Peyer's patch (tissue), 4 donors: ENCODE data around the gene SYNPO. TPM values are rescaled to one million over a fixed set of nuclear protein-coding genes. Genes with fewer than 3 reads are reported as not detected.

ENCODE experiments used
- DNase-seq, 3 donors: peaks; one replicate each; pipeline ENCODE4 v3.0.0-alpha.2; 2017 to 2019
- H3K27ac ChIP-seq, 4 donors: fragments of 200-600 bp; sonication (generic); one replicate each; pipeline ENCODE4 v1.5.1; 2016 to 2019
- H3K27me3 ChIP-seq, 2 donors: fragments of 200-600 bp; sonication (generic); one replicate each; pipeline ENCODE4 v1.5.1; 2019
- H3K36me3 ChIP-seq, 3 donors: fragments of 200-600 bp; sonication (generic); one replicate each; pipeline ENCODE4 v1.5.1; 2016 to 2019
- H3K4me1 ChIP-seq, 4 donors: fragments of 200-600 bp; sonication (generic); one replicate each; pipeline ENCODE4 v1.5.1; 2016 to 2019
- H3K4me3 ChIP-seq, 4 donors: fragments of 200-600 bp; sonication (generic); 1 replicate in 3 of 4; 2 replicates in 1 of 4; pipeline ENCODE4 v1.5.1; 2016 to 2019; ENCODE audit warnings: mild to moderate bottlenecking in 1 of 4
- H3K9me3 ChIP-seq, 4 donors: fragments of 200-600 bp; sonication (generic); one replicate each; pipeline ENCODE4 v1.5.1; 2016 to 2019; ENCODE audit warnings: mild to moderate bottlenecking in 1 of 4
- POLR2A ChIP-seq, 2 donors: fragments of 450-650 bp; IDR thresholded peaks; one replicate each; pipeline ENCODE4 v1.5.1; 2017; ENCODE audit warnings: antibody characterized with exemption in 2 of 2, mild to moderate bottlenecking in 2 of 2, moderate library complexity in 2 of 2
- total RNA-seq, 4 donors: library from RNA; depleted of rRNA; stranded (reverse); fragments of >200 nt; gene quantifications; one replicate each; pipeline ENCODE4 v1.1.0, GENCODE V29; 2016
- TF ChIP-seq, protein P1 (sequence below), 6 experiments: fragments of 450-650 bp in 4 of 6; fragments of 200-600 bp in 2 of 6; sonication (generic) in 1 of 6; IDR thresholded peaks; one replicate each; pipeline ENCODE4 v1.5.1; 2017 to 2019; ENCODE audit warnings: antibody characterized with exemption in 6 of 6, mild to moderate bottlenecking in 3 of 6, moderate library complexity in 1 of 6

Gene SYNPO
- total RNA-seq, 4 donors from 2014 or later, result 28.1 to 93.3 (median 75.8) TPM

DNA sequence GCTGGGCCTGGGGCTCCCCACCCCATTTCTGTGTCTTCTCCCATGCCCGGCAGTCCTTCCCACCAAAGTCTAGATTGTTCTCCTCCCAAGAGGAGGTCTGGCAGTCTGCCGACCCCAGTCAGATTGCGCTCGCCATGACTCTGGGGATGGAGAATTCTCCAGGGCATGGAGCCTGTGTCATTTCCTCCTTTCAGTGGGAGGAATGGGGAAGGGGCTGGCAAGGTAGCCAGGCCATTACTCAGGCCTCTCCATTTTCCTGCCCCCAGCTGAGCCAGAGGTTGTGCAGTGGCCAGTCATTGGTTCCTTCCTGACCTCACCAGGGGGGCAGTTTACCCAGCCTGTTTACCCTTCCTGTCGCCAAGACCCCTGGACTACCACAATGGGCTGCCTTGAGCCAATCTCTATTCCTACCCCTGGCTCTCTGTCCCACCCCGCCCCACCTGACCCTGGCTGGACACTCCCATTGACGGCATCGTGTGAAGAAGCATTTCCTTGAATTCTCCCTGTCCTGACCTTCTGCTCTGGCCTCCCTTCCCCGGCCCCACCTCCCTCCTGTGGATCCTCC is 628 bp downstream of the SYNPO start:
- Histone ChIP-seq H3K4me1 (peaks cover 0 to 58% (median 0%) of the 10 kb centered on the region in 4 donors), H3K9me3 (no peaks in the 10 kb centered on the region), H3K4me3 (peak overlapping the region in 1 of 4 donors; percentile 27), H3K36me3 (no peaks in the 10 kb centered on the region), H3K27ac (peak overlapping the region; percentile 68 to 83 (median 79)), H3K27me3 (no peaks in the 10 kb centered on the region)
- no peak for TF ChIP-seq POLR2A (IDR thresholded peaks at IDR 0.05)
- TF ChIP-seq, protein P1, sequence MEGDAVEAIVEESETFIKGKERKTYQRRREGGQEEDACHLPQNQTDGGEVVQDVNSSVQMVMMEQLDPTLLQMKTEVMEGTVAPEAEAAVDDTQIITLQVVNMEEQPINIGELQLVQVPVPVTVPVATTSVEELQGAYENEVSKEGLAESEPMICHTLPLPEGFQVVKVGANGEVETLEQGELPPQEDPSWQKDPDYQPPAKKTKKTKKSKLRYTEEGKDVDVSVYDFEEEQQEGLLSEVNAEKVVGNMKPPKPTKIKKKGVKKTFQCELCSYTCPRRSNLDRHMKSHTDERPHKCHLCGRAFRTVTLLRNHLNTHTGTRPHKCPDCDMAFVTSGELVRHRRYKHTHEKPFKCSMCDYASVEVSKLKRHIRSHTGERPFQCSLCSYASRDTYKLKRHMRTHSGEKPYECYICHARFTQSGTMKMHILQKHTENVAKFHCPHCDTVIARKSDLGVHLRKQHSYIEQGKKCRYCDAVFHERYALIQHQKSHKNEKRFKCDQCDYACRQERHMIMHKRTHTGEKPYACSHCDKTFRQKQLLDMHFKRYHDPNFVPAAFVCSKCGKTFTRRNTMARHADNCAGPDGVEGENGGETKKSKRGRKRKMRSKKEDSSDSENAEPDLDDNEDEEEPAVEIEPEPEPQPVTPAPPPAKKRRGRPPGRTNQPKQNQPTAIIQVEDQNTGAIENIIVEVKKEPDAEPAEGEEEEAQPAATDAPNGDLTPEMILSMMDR (IDR thresholded peaks at IDR 0.05), result no peak
- DNase-seq, result no peak

DNA sequence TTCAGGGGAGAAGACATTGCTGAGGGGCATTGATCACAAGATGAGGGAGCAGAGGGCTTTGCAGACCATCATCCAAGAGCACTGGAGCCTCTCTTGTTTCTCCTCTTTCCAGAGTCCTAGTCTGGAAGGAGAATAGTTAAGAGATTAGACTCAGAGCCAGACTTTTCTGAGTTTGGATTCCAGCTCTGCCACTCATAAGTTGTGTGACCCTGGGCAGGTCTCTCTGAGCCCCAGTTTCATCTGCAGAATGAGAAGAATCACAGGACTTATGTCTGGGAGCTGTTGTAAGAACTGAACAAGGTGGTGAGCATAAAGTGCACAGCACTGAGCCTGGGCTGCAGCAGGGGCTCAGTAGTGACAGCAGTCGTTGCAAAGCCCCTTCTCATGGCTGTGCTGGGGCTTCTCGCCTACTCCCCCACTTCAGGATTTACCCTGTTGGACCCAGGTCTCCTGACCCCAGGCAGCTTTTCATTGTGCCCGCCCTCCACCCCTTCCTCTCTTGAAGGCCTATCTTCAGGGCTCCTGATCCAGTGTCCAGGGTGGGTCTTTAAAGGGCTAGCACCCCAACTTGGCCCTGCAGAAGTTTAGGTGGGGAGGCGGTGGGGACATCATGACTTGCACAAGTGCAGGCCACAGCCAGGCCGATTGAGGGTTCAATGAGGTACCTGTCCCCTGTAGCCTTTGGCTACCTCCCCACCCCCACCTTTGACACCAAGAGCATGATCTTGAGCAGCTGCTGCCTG is 1.5 kb downstream of the SYNPO start:
- no peak for DNase-seq
- TF ChIP-seq POLR2A (IDR thresholded peaks at IDR 0.05), result no peak
- TF ChIP-seq, protein P1 (IDR thresholded peaks at IDR 0.05), result no peak
- Histone ChIP-seq H3K36me3 (no peaks in the 10 kb centered on the region), H3K27ac (peak overlapping the region; percentile 68 to 83 (median 79)), H3K9me3 (no peaks in the 10 kb centered on the region), H3K27me3 (no peaks in the 10 kb centered on the region), H3K4me1 (peaks cover 0 to 58% (median 0%) of the 10 kb centered on the region in 4 donors), H3K4me3 (no peak overlapping the region)

DNA sequence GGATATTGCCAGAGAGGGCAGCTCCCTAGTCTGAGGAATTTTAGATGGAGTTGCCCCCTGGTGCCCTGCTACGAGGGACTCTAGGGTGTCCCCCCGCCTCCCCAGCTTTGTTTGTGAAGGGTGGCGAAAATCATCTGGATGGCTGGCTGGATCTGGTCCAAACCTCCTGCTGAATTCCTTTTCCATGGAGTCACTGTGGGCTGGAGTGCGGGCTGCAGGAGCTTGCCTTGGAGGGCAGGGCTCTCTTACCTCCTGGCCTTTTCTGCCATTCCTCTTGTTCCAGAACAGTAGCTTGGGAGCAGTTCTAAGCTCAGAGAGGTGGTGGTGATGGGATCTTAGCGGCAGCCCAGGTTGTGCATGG is 2.1 kb downstream of the SYNPO start:
- H3K4me3 ChIP-seq, result no peak overlapping the region
- H3K36me3 ChIP-seq, result no peaks in the 10 kb centered on the region
- H3K27ac ChIP-seq, result peak overlapping the region; percentile 68 to 83 (median 79)
- no peaks in the 10 kb centered on the region for H3K9me3 ChIP-seq
- TF ChIP-seq, protein P1 (IDR thresholded peaks at IDR 0.05), result no peak
- no peak for TF ChIP-seq POLR2A (IDR thresholded peaks at IDR 0.05)
- DNase-seq, result peak in 1 of 3 donors; percentile 69
- H3K4me1 ChIP-seq, result peaks cover 0 to 58% (median 0%) of the 10 kb centered on the region in 4 donors
- no peaks in the 10 kb centered on the region for H3K27me3 ChIP-seq

DNA sequence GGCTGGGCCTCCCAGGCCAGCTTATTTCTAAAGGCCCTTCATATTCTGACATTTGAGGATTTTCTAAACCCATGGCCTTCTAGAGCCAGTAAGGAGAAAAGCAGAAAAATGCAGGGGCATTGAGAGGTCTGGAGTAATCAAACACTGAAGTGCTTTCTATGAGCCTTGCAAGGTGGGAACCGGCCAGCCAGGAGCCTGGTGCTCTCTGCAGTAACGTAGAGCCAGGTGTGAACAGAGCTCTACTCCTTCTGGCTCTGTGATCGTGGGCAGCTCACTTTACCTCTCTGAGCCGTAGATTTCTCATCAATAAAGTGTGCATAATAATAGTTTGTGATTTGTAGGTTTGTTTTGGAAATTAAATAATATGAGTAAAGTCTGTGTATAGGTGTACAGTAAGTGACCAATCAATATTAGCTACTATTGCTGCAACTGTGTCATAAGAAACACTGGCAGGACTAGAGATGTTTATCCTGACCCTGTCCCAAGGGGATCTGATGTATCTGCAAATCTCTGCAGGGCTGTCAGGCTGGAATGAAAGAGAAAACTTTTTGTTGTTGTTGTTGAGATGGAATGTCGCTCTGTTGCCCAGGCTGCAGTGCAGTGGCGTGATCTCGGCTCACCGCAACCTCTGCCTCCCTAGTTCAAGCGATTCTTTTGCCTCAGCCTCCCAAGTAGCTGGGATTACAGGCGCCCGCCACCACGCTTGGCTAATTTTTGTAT is 2.7 kb downstream of the SYNPO start:
- peaks cover 0 to 5% (median 0%) of the 10 kb centered on the region in 3 donors for H3K36me3 ChIP-seq
- DNase-seq, result no peak
- no peak overlapping the region for H3K4me3 ChIP-seq
- H3K27me3 ChIP-seq, result no peaks in the 10 kb centered on the region
- H3K9me3 ChIP-seq, result no peaks in the 10 kb centered on the region
- H3K4me1 ChIP-seq, result peaks cover 0 to 58% (median 0%) of the 10 kb centered on the region in 4 donors
- TF ChIP-seq, protein P1 (IDR thresholded peaks at IDR 0.05), result no peak
- TF ChIP-seq POLR2A (IDR thresholded peaks at IDR 0.05), result no peak
- H3K27ac ChIP-seq, result peak overlapping the region in 3 of 4 donors; percentile 68 to 83 (median 83)

DNA sequence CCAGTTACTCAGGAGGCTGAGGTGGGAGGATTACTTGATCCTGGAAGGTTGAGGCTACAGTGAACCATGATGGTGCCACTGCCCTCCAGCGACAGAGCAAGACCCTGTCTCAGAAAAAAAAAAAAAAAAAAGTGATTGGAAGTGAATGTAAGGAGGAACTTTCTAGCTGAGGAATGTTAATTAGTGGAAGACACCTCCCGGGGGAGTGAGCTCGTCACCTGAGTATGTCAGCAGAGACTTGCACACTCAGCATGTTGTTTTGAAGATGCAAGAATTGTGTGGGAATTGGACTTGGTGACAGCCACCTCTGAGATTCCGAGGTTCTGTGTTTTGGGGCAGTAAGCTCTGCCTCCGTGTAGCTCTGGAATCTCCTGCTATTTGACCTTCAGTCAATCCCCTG is 3.6 kb downstream of the SYNPO start:
- Histone ChIP-seq H3K27ac (peak overlapping the region in 3 of 4 donors; percentile 50 to 83 (median 68)), H3K4me3 (no peak overlapping the region), H3K36me3 (peaks cover 0 to 14% (median 0%) of the 10 kb centered on the region in 3 donors), H3K4me1 (peaks cover 0 to 53% (median 0%) of the 10 kb centered on the region in 4 donors), H3K27me3 (no peaks in the 10 kb centered on the region), H3K9me3 (no peaks in the 10 kb centered on the region)
- TF ChIP-seq POLR2A (IDR thresholded peaks at IDR 0.05), result no peak
- TF ChIP-seq, protein P1 (IDR thresholded peaks at IDR 0.05), result no peak
- DNase-seq, result peak in 1 of 3 donors; percentile 4
